ENCODE data around the gene C6orf132. TPM values are rescaled to one million over a fixed set of nuclear protein-coding genes. Genes with fewer than 3 reads are reported as not detected.

C6orf132 gene
- total and polyA plus RNA-seq, 2 donors from 2014 or later = 5.6 to 42.7 TPM

DNA sequence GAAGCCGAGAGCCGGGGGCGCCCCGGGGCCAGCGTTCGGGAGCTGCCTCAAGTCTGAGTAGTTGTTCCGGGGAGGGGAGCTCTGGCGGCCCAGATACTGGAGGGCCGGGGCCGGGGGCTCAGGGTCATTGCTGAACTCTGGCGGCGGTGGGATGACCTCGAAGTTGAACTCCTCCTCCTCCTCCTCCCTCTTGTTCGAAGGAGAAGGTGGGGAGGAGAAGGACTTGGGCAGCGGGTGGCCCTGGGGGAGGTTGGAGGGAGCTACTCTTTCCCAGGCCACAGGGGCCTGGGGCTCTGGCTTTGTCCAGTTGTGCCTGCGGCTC lies 37.7 kb downstream of the C6orf132 start:
- no peaks in the 10 kb centered on the region for H3K9me3 ChIP-seq (ENCODE audit: control insufficient read depth in 2 of 3, insufficient read depth in 1 of 3, low read length in 3 of 3)
- H3K4me3 ChIP-seq (ENCODE audit: low read length in 3 of 3) = no peak overlapping the region
- intact Hi-C loops (cut with DNase I) = no loop called here
- H3K9ac ChIP-seq (ENCODE audit: low read length in 3 of 3) = no peak overlapping the region
- TF ChIP-seq, protein P1, sequence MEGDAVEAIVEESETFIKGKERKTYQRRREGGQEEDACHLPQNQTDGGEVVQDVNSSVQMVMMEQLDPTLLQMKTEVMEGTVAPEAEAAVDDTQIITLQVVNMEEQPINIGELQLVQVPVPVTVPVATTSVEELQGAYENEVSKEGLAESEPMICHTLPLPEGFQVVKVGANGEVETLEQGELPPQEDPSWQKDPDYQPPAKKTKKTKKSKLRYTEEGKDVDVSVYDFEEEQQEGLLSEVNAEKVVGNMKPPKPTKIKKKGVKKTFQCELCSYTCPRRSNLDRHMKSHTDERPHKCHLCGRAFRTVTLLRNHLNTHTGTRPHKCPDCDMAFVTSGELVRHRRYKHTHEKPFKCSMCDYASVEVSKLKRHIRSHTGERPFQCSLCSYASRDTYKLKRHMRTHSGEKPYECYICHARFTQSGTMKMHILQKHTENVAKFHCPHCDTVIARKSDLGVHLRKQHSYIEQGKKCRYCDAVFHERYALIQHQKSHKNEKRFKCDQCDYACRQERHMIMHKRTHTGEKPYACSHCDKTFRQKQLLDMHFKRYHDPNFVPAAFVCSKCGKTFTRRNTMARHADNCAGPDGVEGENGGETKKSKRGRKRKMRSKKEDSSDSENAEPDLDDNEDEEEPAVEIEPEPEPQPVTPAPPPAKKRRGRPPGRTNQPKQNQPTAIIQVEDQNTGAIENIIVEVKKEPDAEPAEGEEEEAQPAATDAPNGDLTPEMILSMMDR (IDR thresholded peaks at IDR 0.05; ENCODE audit: borderline replicate concordance, extremely low read depth, insufficient read depth) = no peak
- H3K4me1 ChIP-seq (ENCODE audit: control insufficient read depth in 2 of 3, insufficient read depth in 2 of 3, low read depth in 1 of 3, low read length in 3 of 3) = no peaks in the 10 kb centered on the region
- no peak for FAIRE-seq
- H3K27ac ChIP-seq (ENCODE audit: low read depth in 2 of 2, low read length in 2 of 2) = no peak overlapping the region
- no peaks in the 10 kb centered on the region for H3K36me3 ChIP-seq (ENCODE audit: control insufficient read depth in 2 of 3, insufficient read depth in 3 of 3, low read length in 3 of 3)
- DNase-seq = no peak
- H3K27me3 ChIP-seq (ENCODE audit: control insufficient read depth, insufficient read depth, low read length) = no peaks in the 10 kb centered on the region

DNA sequence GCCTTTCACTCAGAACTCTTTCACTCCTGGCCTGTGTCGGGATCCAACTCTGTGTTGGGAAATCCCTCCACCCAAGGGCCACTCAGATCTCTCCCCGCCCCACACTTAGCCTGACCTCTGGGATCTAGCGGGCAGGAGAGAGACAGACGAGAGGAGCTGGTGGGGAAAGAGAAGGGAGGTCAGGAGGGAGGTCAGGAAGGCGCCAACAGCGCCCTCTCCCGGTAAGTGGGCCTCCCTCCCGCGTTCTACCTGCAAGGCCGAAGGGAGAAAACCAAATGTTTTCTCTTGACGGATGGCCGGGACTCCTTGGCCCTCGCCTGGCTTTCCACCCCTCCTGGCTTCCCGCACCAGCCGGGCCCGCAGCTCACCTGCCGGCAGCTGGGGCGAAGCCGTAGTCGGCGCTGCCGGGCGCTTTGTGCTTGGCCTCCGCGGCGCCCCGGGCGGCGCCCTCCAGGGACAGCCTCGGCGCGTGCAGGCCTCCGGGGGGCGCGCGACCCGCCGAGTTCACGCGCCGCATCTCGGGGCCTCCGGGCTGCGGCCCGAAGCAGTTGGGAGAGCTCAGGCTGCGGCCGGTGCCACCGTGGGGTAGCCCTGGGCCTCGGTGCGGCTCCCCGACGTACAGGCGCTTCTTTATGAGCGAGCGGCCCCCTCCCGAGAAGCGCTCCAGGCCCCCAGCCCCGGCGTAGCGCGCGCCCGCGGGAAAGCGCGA lies 38.2 kb downstream of the C6orf132 start:
- TF ChIP-seq, protein P1 (IDR thresholded peaks at IDR 0.05; ENCODE audit: borderline replicate concordance, extremely low read depth, insufficient read depth) = peak; percentile 39
- no peak overlapping the region for H3K9ac ChIP-seq (ENCODE audit: low read length in 3 of 3)
- H3K27ac ChIP-seq (ENCODE audit: low read depth in 2 of 2, low read length in 2 of 2) = no peak overlapping the region
- H3K9me3 ChIP-seq (ENCODE audit: control insufficient read depth in 2 of 3, insufficient read depth in 1 of 3, low read length in 3 of 3) = no peaks in the 10 kb centered on the region
- no peak overlapping the region for H3K4me3 ChIP-seq (ENCODE audit: low read length in 3 of 3)
- H3K36me3 ChIP-seq (ENCODE audit: control insufficient read depth in 2 of 3, insufficient read depth in 3 of 3, low read length in 3 of 3) = no peaks in the 10 kb centered on the region
- H3K27me3 ChIP-seq (ENCODE audit: control insufficient read depth, insufficient read depth, low read length) = no peaks in the 10 kb centered on the region
- intact Hi-C loops (cut with DNase I) = no loop called here
- peaks cover 0 to under 1% (median 0%) of the 10 kb centered on the region in 3 donors for H3K4me1 ChIP-seq (ENCODE audit: control insufficient read depth in 2 of 3, insufficient read depth in 2 of 3, low read depth in 1 of 3, low read length in 3 of 3)
- peak in 4 of 5 donors; percentile 76 to 85 (median 81) for DNase-seq
- no peak for FAIRE-seq

DNA sequence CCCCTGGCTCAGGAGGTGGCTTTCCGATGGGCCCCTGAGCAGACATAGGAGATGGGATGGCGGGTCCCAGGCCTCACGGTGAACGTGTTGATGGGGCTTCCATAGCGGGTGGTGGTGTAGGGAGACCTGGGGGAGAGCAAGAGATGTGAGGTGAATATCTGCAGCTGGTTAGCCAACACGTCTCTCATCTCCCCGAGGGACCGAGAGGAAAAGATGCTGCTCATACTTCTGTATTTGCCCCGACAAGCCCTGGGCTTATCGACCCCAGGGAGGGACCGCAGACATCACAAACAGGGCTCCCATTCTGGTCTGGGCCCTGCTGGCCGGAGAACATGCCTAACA lies 38.7 kb downstream of the C6orf132 start:
- H3K36me3 ChIP-seq (ENCODE audit: control insufficient read depth in 2 of 3, insufficient read depth in 3 of 3, low read length in 3 of 3) = no peaks in the 10 kb centered on the region
- intact Hi-C loops (cut with DNase I) = no loop called here
- H3K4me3 ChIP-seq (ENCODE audit: low read length in 3 of 3) = no peak overlapping the region
- TF ChIP-seq, protein P1 (IDR thresholded peaks at IDR 0.05; ENCODE audit: borderline replicate concordance, extremely low read depth, insufficient read depth) = no peak
- peaks cover 0 to 2% (median 0%) of the 10 kb centered on the region in 3 donors for H3K4me1 ChIP-seq (ENCODE audit: control insufficient read depth in 2 of 3, insufficient read depth in 2 of 3, low read depth in 1 of 3, low read length in 3 of 3)
- no peak for DNase-seq
- no peak for FAIRE-seq
- no peaks in the 10 kb centered on the region for H3K27me3 ChIP-seq (ENCODE audit: control insufficient read depth, insufficient read depth, low read length)
- no peak overlapping the region for H3K27ac ChIP-seq (ENCODE audit: low read depth in 2 of 2, low read length in 2 of 2)
- no peaks in the 10 kb centered on the region for H3K9me3 ChIP-seq (ENCODE audit: control insufficient read depth in 2 of 3, insufficient read depth in 1 of 3, low read length in 3 of 3)
- H3K9ac ChIP-seq (ENCODE audit: low read length in 3 of 3) = no peak overlapping the region

DNA sequence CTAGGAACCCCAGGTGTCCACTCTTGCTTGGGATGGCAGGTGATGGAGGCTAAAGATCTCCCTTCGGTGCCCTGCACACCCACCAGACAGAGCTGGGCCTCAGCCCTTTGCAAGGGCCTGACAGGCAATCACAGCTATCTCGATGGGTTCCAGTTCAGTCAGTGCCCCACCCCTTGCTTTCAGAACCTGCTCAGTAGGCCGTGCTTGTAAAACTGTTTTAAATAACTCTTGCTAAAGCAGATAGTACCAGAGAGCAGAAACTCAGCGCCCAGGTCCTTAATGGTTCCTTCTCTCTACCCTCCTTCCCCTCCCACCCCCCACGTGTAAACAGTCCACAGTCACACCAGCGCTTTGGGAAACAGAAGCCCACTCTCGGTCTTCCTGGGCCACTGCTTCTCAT lies 39.2 kb downstream of the C6orf132 start:
- Histone ChIP-seq H3K36me3 (ENCODE audit: control insufficient read depth in 2 of 3, insufficient read depth in 3 of 3, low read length in 3 of 3) (no peaks in the 10 kb centered on the region), H3K27me3 (ENCODE audit: control insufficient read depth, insufficient read depth, low read length) (no peaks in the 10 kb centered on the region), H3K9me3 (ENCODE audit: control insufficient read depth in 2 of 3, insufficient read depth in 1 of 3, low read length in 3 of 3) (no peaks in the 10 kb centered on the region), H3K4me3 (ENCODE audit: low read length in 3 of 3) (no peak overlapping the region), H3K9ac (ENCODE audit: low read length in 3 of 3) (no peak overlapping the region), H3K27ac (ENCODE audit: low read depth in 2 of 2, low read length in 2 of 2) (no peak overlapping the region), H3K4me1 (ENCODE audit: control insufficient read depth in 2 of 3, insufficient read depth in 2 of 3, low read depth in 1 of 3, low read length in 3 of 3) (peaks cover 0 to 2% (median 0%) of the 10 kb centered on the region in 3 donors)
- intact Hi-C loops (cut with DNase I) = no loop called here
- DNase-seq (no peak), FAIRE-seq (no peak)
- TF ChIP-seq, protein P1 (IDR thresholded peaks at IDR 0.05; ENCODE audit: borderline replicate concordance, extremely low read depth, insufficient read depth) = no peak
